CD1c-positive myeloid dendritic cell (primary cell): Measurements from ENCODE around the gene SENP8.

Experiments used
- DNase-seq: peaks from one replicate; pipeline ENCODE4 v3.0.0-alpha.2; 2016; ENCODE audit errors: extremely low spot score

Gene SENP8

GRCh38 chr15:72113347-72114031 lies 4.7 kb upstream of the SENP8 start:
- DNase-seq: no peak

DNA sequence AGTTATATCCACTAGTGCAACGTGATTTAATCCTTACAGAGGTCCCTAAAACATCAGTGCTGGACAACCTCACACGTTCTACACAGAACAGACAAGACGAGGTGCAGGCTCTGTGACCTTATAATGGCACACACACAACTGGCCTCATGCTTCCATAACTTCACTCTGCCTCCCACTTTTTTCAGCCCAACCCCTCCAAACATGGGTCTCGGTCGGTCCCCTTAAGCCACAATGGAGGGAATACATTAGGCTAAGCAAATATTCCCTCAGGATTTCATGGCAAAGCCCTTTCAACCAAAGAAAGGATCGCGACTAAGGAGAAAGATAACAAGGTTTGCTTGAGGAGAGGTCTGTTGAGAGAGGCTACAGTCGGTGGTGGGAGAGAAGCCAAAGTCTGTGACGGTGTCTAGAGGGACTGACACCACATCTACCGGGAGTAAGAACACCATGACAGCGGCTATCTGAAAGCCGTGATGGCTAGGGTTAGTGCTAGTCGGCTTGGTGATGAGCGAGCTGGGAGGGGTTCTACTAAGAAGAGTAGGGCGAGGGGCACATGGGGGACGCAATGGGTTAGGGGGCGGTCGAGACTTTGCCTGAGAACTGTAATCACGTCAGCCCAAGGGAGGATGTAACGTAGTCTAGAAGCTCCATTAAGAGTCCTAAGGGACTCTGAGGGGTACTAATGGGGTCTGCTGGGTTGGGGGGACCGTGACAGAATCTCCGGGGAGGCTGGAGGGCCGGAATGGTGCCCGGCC lies 1.3 kb upstream of the SENP8 start:
- DNase-seq: peak; percentile 19

GRCh38 chr15:72117486-72118016 lies 652 bp upstream of the SENP8 start:
- peak; percentile 76 for DNase-seq

DNA sequence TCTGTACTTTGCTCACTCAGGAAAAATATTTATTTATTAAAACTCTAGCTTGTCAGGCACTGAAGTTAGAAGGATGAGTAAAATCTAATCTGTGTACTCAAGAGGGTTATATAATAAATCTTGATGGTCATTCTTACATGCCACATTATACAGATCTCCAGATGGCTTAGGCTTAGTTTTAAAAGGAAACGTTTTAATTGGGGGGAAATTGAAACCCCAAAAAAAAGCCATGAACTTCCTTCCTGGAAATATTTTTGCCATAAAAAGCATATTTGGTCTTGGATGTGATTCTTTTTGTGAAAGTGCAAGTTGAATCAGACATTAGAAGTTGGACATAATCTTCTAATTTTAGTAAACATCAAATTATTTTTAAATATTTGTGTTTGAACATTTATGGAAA lies 6.0 kb downstream of the SENP8 start:
- no peak for DNase-seq

DNA sequence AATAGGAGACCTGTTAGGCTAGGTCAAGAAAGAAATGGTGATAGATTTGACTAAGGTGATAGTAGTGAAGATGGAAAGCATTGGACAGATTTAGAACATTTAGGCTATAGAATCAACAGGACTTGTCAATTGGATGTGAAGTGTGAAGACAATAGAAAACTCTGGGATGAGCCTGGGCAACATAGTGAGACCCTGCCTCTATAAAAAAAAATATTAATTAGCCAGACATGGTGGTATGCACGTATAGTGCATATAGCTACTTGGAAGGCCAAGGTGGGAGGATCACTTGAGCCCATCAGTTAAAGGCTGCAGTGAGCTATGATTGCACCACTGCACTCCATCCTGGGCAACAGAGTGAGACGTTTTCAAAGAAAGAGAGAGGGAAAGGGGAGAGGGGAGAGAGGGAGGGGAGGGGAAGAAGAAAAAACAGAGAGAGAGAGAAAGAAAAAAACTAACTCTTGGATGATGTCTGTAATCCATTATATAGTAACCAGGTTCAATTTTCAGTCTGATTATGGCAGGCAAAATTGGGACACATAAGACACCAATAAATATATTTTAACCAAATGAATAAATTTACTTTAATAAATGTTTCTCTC lies 9.6 kb downstream of the SENP8 start:
- DNase-seq: no peak

GRCh38 chr15:72128359-72128758 lies 10.2 kb downstream of the SENP8 start:
- no peak for DNase-seq

DNA sequence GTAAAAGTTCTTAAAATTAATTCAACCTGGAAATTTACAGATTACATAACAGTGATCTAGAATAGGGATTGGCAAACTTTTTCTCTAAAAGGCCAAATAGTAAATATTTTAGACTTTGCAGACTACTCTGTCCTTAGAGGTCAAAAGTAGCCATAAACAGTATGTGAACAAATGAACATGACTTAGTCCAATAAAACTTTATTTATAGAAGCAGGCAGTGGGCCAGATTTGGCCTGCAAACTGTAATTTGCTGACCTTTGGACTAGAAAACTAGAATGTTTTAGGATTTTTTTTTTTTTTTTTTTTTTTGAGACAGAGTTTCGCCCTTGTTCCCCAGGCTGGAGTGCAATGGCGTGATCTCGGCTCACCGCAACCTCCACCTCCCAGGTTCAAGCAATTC lies 12.1 kb downstream of the SENP8 start:
- DNase-seq: no peak

DNA sequence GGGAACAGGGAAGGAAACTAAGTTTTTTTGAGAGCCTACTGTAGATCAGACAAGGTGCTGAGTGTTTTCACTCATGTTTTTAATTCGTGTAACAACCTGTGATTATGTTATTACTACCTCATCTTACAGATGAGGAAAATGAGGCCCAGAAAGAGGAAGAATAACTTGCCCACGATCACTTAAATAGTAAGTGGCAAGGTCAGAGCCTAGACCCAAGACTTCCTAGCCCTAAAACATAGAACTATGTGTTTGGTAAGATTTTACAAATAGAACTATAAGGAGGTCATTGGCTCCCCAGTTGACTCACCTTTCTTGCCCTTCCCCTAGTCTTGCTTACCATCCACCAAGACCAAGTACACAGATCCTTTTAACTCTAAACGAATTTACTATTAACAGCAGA lies 13.7 kb downstream of the SENP8 start:
- no peak for DNase-seq

DNA sequence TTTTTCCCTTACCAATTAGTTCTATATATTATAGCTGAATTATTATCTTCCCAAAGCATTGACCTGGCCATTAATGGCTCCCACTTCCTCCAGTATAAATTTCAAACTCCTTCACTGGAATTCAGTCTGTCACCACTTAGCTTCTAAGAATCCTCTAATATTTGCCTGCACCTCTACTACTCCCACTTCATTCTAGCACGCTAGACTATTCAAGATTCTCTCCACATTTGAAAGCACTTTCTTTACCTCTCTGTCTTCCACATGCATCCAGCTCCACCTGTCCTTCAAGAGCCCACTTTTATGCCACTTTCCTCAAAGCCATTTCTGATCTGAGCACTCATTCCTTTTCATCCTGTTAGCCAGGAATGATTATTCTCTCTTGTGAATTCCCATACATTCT lies 15.0 kb downstream of the SENP8 start:
- no peak for DNase-seq

DNA sequence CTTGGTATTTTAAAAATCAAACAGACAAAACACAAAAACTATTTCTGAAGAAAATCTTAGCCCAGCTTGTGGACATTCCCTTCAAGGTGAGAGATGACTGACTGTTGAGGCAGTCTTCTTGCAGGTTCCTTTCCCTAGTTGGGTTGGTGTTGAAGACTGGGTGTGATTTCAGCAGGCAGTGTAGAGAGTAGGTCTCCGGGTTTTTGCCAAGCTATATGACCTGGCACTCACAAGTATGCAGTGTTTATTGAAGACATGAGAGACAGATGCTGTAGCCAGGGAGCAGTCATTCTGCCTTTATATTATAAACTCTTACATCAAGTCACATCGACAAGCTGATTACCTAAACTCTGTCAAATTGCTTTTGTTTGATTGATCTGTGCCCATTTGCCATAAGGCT lies 17.5 kb downstream of the SENP8 start:
- DNase-seq: no peak

DNA sequence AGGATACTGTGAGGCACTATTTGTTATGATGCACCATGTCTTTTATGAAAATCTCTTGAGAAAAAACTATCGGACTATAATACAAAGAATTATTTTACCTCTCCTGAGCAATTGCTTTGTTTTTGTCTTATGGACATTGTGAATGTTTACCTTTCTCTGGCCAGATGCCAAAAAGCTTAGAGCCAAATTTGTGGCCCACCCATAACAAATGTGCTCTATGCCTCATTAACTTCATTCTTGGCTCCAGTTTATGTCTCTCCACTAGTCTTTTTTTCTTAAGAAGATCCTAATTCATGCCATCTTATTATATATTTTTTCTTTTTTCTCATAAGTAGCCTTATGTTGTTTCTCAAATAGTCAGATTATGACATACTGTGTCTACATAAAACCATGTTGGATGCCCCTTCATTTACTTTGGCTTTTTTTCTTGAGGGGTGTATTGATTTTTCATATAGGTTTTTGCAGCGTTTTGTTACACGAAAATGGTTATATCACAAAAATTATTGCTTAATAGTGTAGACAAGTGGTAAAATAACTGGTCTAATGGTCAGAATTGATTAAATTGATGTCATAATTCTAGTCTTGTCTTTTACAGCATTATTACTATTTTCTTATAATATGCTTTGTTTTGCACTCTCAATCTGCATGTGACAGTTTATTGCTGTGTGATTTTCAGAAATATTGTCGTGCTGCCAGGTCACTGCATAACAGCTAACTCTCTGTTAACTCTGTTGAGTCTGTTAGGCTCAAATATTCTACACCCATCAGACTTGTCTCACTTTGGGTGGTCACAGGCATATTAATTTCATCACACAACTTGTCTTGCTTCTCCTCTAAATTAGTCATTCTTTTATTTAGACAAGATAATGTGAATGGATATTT lies 18.2 kb downstream of the SENP8 start:
- no peak for DNase-seq

DNA sequence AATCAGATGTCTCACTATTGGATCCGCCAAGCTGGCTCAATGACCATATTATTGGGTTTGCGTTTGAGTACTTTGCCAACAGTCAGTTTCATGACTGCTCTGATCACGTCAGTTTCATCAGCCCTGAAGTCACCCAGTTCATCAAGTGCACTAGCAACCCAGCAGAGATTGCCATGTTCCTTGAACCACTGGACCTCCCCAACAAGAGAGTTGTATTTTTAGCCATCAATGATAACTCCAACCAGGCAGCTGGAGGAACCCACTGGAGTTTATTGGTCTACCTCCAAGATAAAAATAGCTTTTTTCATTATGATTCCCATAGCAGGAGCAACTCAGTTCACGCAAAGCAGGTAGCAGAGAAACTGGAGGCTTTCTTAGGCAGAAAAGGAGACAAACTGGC lies 21.5 kb downstream of the SENP8 start:
- DNase-seq: no peak

DNA sequence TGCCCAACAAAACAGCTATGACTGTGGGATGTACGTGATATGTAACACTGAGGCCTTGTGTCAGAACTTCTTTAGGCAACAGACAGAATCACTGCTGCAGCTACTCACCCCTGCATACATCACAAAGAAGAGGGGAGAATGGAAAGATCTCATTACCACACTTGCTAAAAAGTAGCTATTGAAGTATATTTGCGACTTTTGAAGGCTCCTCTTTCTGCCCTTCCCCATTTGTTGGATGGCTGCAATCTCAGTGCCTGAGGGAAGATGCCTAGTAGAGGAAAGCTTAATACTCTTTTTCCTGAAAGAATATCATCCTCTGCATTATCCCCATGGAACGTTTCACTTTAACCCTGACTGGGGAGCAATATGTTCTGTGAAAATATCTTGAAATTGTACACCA lies 21.9 kb downstream of the SENP8 start:
- no peak for DNase-seq

- DNase-seq: no peak
These were observed 23.2 kb downstream of the SENP8 start for GRCh38 chr15:72141171-72142084.

GRCh38 chr15:72146221-72146620 lies 28.0 kb downstream of the SENP8 start:
- no peak for DNase-seq

DNA sequence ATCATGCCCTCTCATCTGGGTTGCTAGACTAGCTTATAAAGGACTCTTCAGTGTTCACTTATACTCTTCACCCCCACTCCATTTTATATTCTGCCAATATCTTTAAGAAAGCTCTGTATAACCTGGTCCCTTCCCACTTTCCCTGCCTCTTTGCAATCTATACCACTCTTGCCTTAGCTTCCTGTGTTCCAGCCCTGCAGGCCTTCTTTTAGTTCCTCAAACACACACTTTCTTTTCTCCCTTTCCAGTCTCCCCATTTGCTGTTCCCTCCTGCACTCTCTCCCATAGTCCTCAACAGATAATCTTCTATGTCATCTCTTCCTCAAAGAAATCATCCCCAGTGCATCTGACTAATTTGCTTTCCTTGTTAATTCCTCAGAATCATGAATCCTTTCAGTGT lies 28.7 kb downstream of the SENP8 start:
- DNase-seq: no peak

GRCh38 chr15:72147418-72147817 lies 29.2 kb downstream of the SENP8 start:
- DNase-seq: no peak

- no peak for DNase-seq
These were observed 35.2 kb downstream of the SENP8 start for GRCh38 chr15:72153269-72154000.

DNA sequence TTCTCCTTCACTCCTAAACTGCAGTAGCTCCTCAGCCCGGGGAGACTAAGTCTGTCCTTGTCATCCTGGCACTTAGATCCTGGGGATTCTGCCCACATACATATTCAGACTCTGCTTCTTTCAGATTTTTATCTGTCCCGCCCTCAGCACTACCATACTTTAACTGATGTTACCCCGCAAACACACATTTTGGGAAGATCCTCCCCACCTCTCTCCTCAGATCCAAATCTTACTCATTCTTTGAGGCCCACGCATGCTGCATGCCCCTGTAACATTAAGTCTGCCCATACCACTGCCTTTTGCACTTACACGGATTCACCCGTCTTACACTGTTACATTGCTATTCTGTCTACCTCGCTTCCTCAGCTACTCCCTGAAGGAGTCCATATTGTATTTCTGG lies 36.1 kb downstream of the SENP8 start:
- DNase-seq: no peak

DNA sequence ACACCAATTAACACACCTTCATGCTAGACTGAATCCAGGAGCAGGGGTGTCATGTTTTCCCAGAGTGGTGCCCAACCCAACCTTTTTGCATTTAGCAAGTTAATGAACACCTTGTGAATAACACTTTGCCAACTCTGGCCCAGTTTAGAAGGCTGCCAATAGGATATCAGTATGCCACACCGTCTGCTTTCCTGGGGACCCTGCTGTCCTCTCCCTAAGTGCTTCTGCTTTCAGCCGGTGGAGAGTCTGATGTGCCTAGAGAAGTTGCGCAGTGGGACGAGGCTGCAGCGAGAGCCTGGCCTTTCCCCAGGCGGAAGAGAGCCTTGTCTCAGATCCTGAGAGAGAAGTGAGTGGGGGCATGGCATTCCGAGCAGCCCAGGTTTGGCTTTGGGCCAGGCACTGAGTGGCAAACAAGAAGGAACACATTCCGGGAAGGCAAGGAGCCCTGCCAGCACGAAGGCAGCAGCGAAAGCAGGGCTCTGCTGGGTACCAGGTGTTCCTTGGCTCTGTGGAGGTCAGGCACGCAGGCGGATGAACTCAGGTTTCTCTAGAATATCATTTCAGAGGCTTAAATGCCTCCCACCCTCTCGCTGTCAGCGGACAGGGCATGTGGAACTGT lies 36.9 kb downstream of the SENP8 start:
- peak; percentile 15 for DNase-seq
